Endodermal cell (in vitro differentiated cells): Measurements from ENCODE around the gene DMBT1. TPM values are rescaled to one million over a fixed set of nuclear protein-coding genes. Genes with fewer than 3 reads are reported as not detected.

Experiments
- DNase-seq: peaks from one replicate; pipeline ENCODE4 v3.0.0-alpha.2; 2017
- H3K27ac ChIP-seq: 2 replicates; pipeline ENCODE4 v1.5.1; 2013; ENCODE audit warnings: mild to moderate bottlenecking, low read depth, low read length, moderate library complexity
- H3K27me3 ChIP-seq: 2 replicates; pipeline ENCODE4 v1.6.1; 2013; ENCODE audit warnings: mild to moderate bottlenecking, low read length, moderate library complexity; ENCODE audit not compliant: insufficient read depth, control insufficient read depth, poor library complexity, severe bottlenecking
- H3K36me3 ChIP-seq: 2 replicates; pipeline ENCODE4 v1.7.0; 2013; ENCODE audit warnings: mild to moderate bottlenecking, low read length, moderate library complexity; ENCODE audit not compliant: control insufficient read depth, insufficient read depth
- H3K4me1 ChIP-seq: one replicate; pipeline ENCODE4 v1.7.0; 2013; ENCODE audit warnings: low read length; ENCODE audit not compliant: control insufficient read depth, insufficient read depth
- H3K4me3 ChIP-seq: 2 replicates; pipeline ENCODE4 v1.5.1; 2013; ENCODE audit warnings: mild to moderate bottlenecking, low read length, moderate library complexity
- H3K9ac ChIP-seq: 2 replicates; pipeline ENCODE4 v1.6.1; 2013; ENCODE audit warnings: mild to moderate bottlenecking, low read length, moderate library complexity; ENCODE audit not compliant: poor library complexity, severe bottlenecking; ENCODE audit errors: extremely low read depth
- H3K9me3 ChIP-seq: 2 replicates; pipeline ENCODE4 v1.6.1; 2013; ENCODE audit warnings: mild to moderate bottlenecking, low read length, moderate library complexity; ENCODE audit not compliant: control insufficient read depth
- H3K27ac Mint-ChIP-seq: 2 replicates; pipeline ENCODE4 v1.8.0; 2020; ENCODE audit warnings: mixed read lengths
- H3K27me3 Mint-ChIP-seq: 2 replicates; pipeline ENCODE4 v1.8.0; 2021; ENCODE audit warnings: mild to moderate bottlenecking, mixed read lengths; ENCODE audit not compliant: insufficient read depth
- H3K36me3 Mint-ChIP-seq: 2 replicates; pipeline ENCODE4 v1.8.0; 2020; ENCODE audit warnings: low read depth, mixed read lengths
- H3K4me1 Mint-ChIP-seq: 2 replicates; pipeline ENCODE4 v1.8.0; 2020; ENCODE audit warnings: mixed read lengths
- H3K4me3 Mint-ChIP-seq: 2 replicates; pipeline ENCODE4 v1.8.0; 2020; ENCODE audit warnings: mild to moderate bottlenecking, moderate library complexity, mixed read lengths
- H3K9me3 Mint-ChIP-seq: 2 replicates; pipeline ENCODE4 v1.8.0; 2020; ENCODE audit warnings: mild to moderate bottlenecking, mixed read lengths
- WGBS, 2 experiments: methylation state at CpG; one replicate each; pipeline versions ENCODE4 v1.1.5 to v1.1.7; 2013; ENCODE audit warnings: missing lambda C conversion rate in 2 of 2, mixed read lengths in 1 of 2; ENCODE audit not compliant: insufficient coverage in 1 of 2, insufficient read length in 1 of 2; 5-methylcytosine and 5-hydroxymethylcytosine counted together
- total RNA-seq, 2 donors: library from RNA; stranded (reverse); fragmentation: NEBNext Ultra II Directional in 1 of 2; extraction: Animal tissue kit (Norgen Biotek cat#: 25700) in 1 of 2; gene quantifications; 2 replicates in 1 of 2; 3 replicates in 1 of 2; pipeline ENCODE4 v1.2.1, GENCODE V29; 2021
- TF ChIP-seq, protein P1 (sequence below): fragments of 200-600 bp; sonication (generic); conservative IDR thresholded peaks from 2 replicates; pipeline ENCODE4 v1.5.0; 2021; ENCODE audit warnings: antibody characterized with exemption, mild to moderate bottlenecking

The DMBT1 gene
- total RNA-seq, 2 donors from 2014 or later = not detected

DNA sequence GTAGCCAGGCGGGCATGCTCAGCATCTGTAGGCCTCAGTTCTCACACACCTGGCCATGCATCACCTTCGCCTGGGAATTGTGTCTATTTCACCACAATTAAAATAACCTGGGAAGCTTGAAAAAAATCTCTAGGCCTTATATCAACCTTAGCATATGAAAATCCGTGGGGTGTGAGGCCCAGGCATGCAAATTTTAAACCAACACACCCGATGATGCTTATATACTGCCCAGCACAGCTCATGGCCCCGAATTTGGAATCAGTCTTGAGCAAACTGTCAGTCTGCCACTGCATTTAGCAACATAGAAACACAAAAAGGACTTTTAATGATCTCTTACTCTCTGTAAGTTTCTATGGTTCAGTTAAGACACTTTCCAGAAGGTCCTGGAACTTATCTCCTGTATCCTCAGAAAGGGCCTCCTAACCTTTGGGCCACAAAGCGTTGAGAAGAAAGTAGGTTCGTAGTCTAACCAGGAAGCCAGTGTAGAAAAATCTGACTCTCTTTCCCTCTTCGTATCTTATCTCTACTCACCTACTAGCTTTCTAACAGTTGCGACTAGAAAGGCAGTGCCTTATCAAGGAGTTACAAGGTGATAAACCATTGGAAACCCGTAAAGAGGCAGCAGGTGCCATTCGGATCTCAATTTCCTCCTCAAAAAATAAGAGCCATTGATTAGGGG lies 12.0 kb upstream of the DMBT1 start:
- H3K27me3 ChIP-seq = peaks cover 100% of the 10 kb centered on the region
- H3K36me3 ChIP-seq = no peaks in the 10 kb centered on the region
- no peak overlapping the region for H3K4me3 Mint-ChIP-seq
- no peaks in the 10 kb centered on the region for H3K36me3 Mint-ChIP-seq
- no peak for DNase-seq
- 69 to 83% methylated on average over 5 to 11 of the region's 11 CpGs for WGBS, 2 experiments
- H3K9me3 ChIP-seq = no peaks in the 10 kb centered on the region
- peaks cover 4% of the 10 kb centered on the region for H3K4me1 Mint-ChIP-seq
- no peaks in the 10 kb centered on the region for H3K9me3 Mint-ChIP-seq
- H3K4me3 ChIP-seq = no peak overlapping the region
- H3K4me1 ChIP-seq = no peaks in the 10 kb centered on the region
- no peak overlapping the region for H3K27ac Mint-ChIP-seq
- no peak overlapping the region for H3K27ac ChIP-seq
- H3K27me3 Mint-ChIP-seq = peaks cover 92% of the 10 kb centered on the region
- H3K9ac ChIP-seq = no peak overlapping the region
- TF ChIP-seq, protein P1, sequence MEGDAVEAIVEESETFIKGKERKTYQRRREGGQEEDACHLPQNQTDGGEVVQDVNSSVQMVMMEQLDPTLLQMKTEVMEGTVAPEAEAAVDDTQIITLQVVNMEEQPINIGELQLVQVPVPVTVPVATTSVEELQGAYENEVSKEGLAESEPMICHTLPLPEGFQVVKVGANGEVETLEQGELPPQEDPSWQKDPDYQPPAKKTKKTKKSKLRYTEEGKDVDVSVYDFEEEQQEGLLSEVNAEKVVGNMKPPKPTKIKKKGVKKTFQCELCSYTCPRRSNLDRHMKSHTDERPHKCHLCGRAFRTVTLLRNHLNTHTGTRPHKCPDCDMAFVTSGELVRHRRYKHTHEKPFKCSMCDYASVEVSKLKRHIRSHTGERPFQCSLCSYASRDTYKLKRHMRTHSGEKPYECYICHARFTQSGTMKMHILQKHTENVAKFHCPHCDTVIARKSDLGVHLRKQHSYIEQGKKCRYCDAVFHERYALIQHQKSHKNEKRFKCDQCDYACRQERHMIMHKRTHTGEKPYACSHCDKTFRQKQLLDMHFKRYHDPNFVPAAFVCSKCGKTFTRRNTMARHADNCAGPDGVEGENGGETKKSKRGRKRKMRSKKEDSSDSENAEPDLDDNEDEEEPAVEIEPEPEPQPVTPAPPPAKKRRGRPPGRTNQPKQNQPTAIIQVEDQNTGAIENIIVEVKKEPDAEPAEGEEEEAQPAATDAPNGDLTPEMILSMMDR = no peak

DNA sequence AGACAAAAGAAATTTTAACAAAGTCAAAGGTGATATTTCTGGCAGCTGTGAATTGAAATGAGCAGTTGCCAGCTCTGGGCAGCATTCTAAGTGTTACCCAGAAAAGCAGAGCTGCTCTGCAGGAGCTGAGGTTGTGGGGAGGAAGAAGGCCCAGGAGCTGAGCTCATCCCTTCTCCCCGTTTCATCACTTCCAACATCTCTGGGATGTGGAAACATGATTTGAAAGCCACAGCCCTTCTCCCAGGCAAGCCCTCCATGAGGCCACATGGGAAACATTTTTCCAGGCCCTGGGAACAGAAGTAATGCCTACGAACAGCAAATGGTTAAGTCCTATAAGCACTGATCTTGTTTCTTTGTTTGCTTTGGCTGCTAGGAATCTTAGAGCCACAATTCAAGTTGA lies 10.9 kb upstream of the DMBT1 start:
- H3K27ac Mint-ChIP-seq = no peak overlapping the region
- Histone ChIP-seq H3K36me3 (no peaks in the 10 kb centered on the region), H3K4me3 (no peak overlapping the region), H3K9ac (no peak overlapping the region), H3K27ac (no peak overlapping the region), H3K9me3 (no peaks in the 10 kb centered on the region), H3K27me3 (peaks cover 100% of the 10 kb centered on the region), H3K4me1 (no peaks in the 10 kb centered on the region)
- no peaks in the 10 kb centered on the region for H3K9me3 Mint-ChIP-seq
- 90 to 92% methylated on average over 2 of the region's 2 CpGs for WGBS, 2 experiments
- peaks cover 4% of the 10 kb centered on the region for H3K4me1 Mint-ChIP-seq
- no peak overlapping the region for H3K4me3 Mint-ChIP-seq
- no peaks in the 10 kb centered on the region for H3K36me3 Mint-ChIP-seq
- peaks cover 92% of the 10 kb centered on the region for H3K27me3 Mint-ChIP-seq
- DNase-seq = no peak
- TF ChIP-seq, protein P1 = no peak

DNA sequence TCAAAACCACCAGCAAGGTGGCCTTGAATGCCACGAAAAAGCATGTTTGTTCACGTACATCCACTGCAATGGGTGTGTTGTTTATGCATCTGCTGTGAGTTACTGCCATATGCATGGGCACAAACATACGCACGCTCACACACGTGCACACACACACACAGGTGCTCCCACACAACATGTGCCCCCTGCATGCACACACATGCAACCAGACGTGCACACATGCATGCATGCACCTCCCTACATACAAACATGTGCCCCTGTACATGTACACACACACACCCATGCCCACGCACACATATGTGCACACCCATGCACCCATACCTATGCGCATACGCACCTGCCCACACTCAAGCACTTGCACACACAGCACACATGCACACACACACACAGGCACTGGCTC lies 10.1 kb upstream of the DMBT1 start:
- H3K36me3 Mint-ChIP-seq = no peaks in the 10 kb centered on the region
- H3K4me3 Mint-ChIP-seq = no peak overlapping the region
- DNase-seq = no peak
- no peak overlapping the region for H3K27ac Mint-ChIP-seq
- H3K4me1 Mint-ChIP-seq = peaks cover 4% of the 10 kb centered on the region
- no peaks in the 10 kb centered on the region for H3K9me3 Mint-ChIP-seq
- Histone ChIP-seq H3K4me3 (no peak overlapping the region), H3K27me3 (peaks cover 100% of the 10 kb centered on the region), H3K27ac (no peak overlapping the region), H3K36me3 (no peaks in the 10 kb centered on the region), H3K4me1 (no peaks in the 10 kb centered on the region), H3K9me3 (no peaks in the 10 kb centered on the region), H3K9ac (no peak overlapping the region)
- WGBS, 2 experiments = 94 to 100% methylated on average over 7 to 9 of the region's 9 CpGs
- TF ChIP-seq, protein P1 = no peak
- peaks cover 91% of the 10 kb centered on the region for H3K27me3 Mint-ChIP-seq
